Keratinocyte (primary cell): ENCODE measurements around the gene PNPLA7. TPM values are rescaled to one million over a fixed set of nuclear protein-coding genes. Genes with fewer than 3 reads are reported as not detected.

ENCODE experiments used
- DNase-seq: peaks from one replicate; pipeline ENCODE4 v3.0.0-alpha.2; 2011; ENCODE audit warnings: low read depth, missing footprints, low spot score
- FAIRE-seq: peaks from 2 replicates; lab custom pipeline; 2011; peaks lifted over from hg19 to GRCh38; lab: Jason Lieb, UNC
- H2AFZ ChIP-seq: 2 replicates; pipeline ENCODE4 v1.6.0; 2012; ENCODE audit warnings: low read length, control low read depth, inconsistent platforms; ENCODE audit not compliant: control insufficient read depth
- H3K27ac ChIP-seq: 2 replicates; pipeline ENCODE4 v1.5.1; 2011; ENCODE audit warnings: low read length; ENCODE audit not compliant: control insufficient read depth, insufficient read depth
- H3K27me3 ChIP-seq: 3 replicates; pipeline ENCODE4 v1.6.0; 2011; ENCODE audit warnings: low read length; ENCODE audit not compliant: control insufficient read depth, insufficient read depth; ENCODE audit errors: extremely low read depth
- H3K36me3 ChIP-seq, 2 experiments: 2 replicates in 1 of 2; 3 replicates in 1 of 2; pipeline ENCODE4 v1.5.1; 2011; ENCODE audit warnings: low read length in 2 of 2, mild to moderate bottlenecking in 1 of 2; ENCODE audit not compliant: control insufficient read depth in 2 of 2, insufficient read depth in 2 of 2; ENCODE audit errors: extremely low read depth in 1 of 2
- H3K4me1 ChIP-seq: 3 replicates; pipeline ENCODE4 v1.5.1; 2011; ENCODE audit warnings: low read length; ENCODE audit not compliant: control insufficient read depth, insufficient read depth; ENCODE audit errors: extremely low read depth
- H3K4me2 ChIP-seq: 3 replicates; pipeline ENCODE4 v1.6.0; 2011; ENCODE audit warnings: low read depth, low read length; ENCODE audit not compliant: control insufficient read depth, insufficient read depth; ENCODE audit errors: extremely low read depth
- H3K4me3 ChIP-seq, 3 experiments: fragments of 200-600 bp in 1 of 3; sonication (generic) in 1 of 3; 2 replicates in 2 of 3; 3 replicates in 1 of 3; pipeline ENCODE4 v1.5.1; 2011 to 2016; ENCODE audit warnings: low read length in 3 of 3, mild to moderate bottlenecking in 3 of 3, control low read depth in 2 of 3, inconsistent platforms in 1 of 3, low read depth in 1 of 3, mixed read lengths in 1 of 3, mixed run types in 1 of 3, moderate library complexity in 1 of 3; ENCODE audit not compliant: control insufficient read depth in 2 of 3, insufficient read depth in 2 of 3; ENCODE audit errors: extremely low read depth in 1 of 3
- H3K79me2 ChIP-seq: 2 replicates; pipeline ENCODE4 v1.6.0; 2012; ENCODE audit warnings: low read length; ENCODE audit not compliant: control insufficient read depth, insufficient read depth
- H3K9ac ChIP-seq: 3 replicates; pipeline ENCODE4 v1.6.0; 2011; ENCODE audit warnings: low read length; ENCODE audit not compliant: control insufficient read depth, insufficient read depth; ENCODE audit errors: extremely low read depth
- H3K9me1 ChIP-seq: 3 replicates; pipeline ENCODE4 v1.6.0; 2011; ENCODE audit warnings: low read length; ENCODE audit not compliant: control insufficient read depth, insufficient read depth; ENCODE audit errors: extremely low read depth
- H3K9me3 ChIP-seq: 2 replicates; pipeline ENCODE4 v1.5.1; 2012; ENCODE audit warnings: low read depth, low read length; ENCODE audit not compliant: control insufficient read depth
- H4K20me1 ChIP-seq: 3 replicates; pipeline ENCODE4 v1.6.0; 2011; ENCODE audit warnings: low read length; ENCODE audit not compliant: control insufficient read depth, insufficient read depth; ENCODE audit errors: extremely low read depth
- CTCF ChIP-seq, 3 experiments: IDR thresholded peaks in 1 of 3; conservative IDR thresholded peaks in 1 of 3; optimal IDR thresholded peaks in 1 of 3; 2 replicates in 2 of 3; 3 replicates in 1 of 3; pipeline versions ENCODE3 to v1.5.1; 2011; ENCODE audit warnings: low read length in 3 of 3, mild to moderate bottlenecking in 3 of 3, moderate library complexity in 2 of 3, control low read depth in 1 of 3, inconsistent platforms in 1 of 3; ENCODE audit not compliant: insufficient read depth in 2 of 3; ENCODE audit errors: extremely low read depth in 1 of 3
- EZH2 ChIP-seq: IDR thresholded peaks from one replicate; pipeline ENCODE4 v1.6.1; 2012; ENCODE audit warnings: inconsistent platforms, mild to moderate bottlenecking, low read length, moderate library complexity
- dilution Hi-C: fragments of 300-500 bp; cut with MboI; formaldehyde crosslinking; loops from one replicate; pipeline ENCODE4 v1.7.0; 2020; ENCODE audit warnings: low sequenced_read_pairs; ENCODE audit not compliant: extremely low pct_ligation_motif_present
- polyA plus RNA-seq, 5 experiments: library from polyadenylated mRNA; depleted of rRNA in 3 of 5; stranded (reverse) in 3 of 5; stranded (forward) in 1 of 5; unstranded in 1 of 5; fragments of >200 nt; gene quantifications; 1 replicate in 1 of 5; 2 replicates in 3 of 5; 3 replicates in 1 of 5; pipeline versions ENCODE4 v1.2.1 to v1.2.3, GENCODE V29; 2011 to 2012; ENCODE audit warnings: missing spikeins in 2 of 5, low read depth in 1 of 5, low replicate concordance in 1 of 5

Gene PNPLA7
- polyA plus RNA-seq, 1 donor (not counting 4 experiments of a cell fraction or from before 2014, with no cell fraction given) = 0.34 TPM

- Histone ChIP-seq H3K27ac (no peak overlapping the region), H4K20me1 (no peaks in the 10 kb centered on the region), H3K9me1 (no peaks in the 10 kb centered on the region), H3K9me3 (peaks cover 4% of the 10 kb centered on the region), H3K36me3 (no peaks in the 10 kb centered on the region), H3K9ac (no peak overlapping the region), H3K79me2 (no peaks in the 10 kb centered on the region), H3K27me3 (peaks cover 11% of the 10 kb centered on the region), H3K4me2 (no peak overlapping the region), H3K4me3 (no peak overlapping the region), H2AFZ (no peak overlapping the region), H3K4me1 (peaks cover 4% of the 10 kb centered on the region)
- FAIRE-seq (no peak), DNase-seq (no peak)
- TF ChIP-seq CTCF (optimal IDR thresholded peaks at IDR 0.05 in 1 of 3, IDR thresholded peaks at IDR 0.05 in 1 of 3, conservative IDR thresholded peaks at IDR 0.05 in 1 of 3; ENCODE audit: extremely low read depth in 1 of 3, insufficient read depth in 2 of 3, low read length in 3 of 3) (no peak), EZH2 (no peak)
- dilution Hi-C loops = no loop called here
Observed at GRCh38 chr9:137475666-137476065, 74.5 kb downstream of the PNPLA7 start.

- no peak overlapping the region for H3K9ac ChIP-seq
- no peak for FAIRE-seq
- H3K4me2 ChIP-seq = no peak overlapping the region
- H3K27me3 ChIP-seq = peaks cover 5% of the 10 kb centered on the region
- H3K4me3 ChIP-seq = no peak overlapping the region
- H3K4me1 ChIP-seq = no peaks in the 10 kb centered on the region
- H4K20me1 ChIP-seq = no peaks in the 10 kb centered on the region
- no peaks in the 10 kb centered on the region for H3K9me1 ChIP-seq
- H3K79me2 ChIP-seq = no peaks in the 10 kb centered on the region
- dilution Hi-C loops = no loop called here
- no peaks in the 10 kb centered on the region for H3K36me3 ChIP-seq
- no peak for DNase-seq
- no peak for TF ChIP-seq EZH2
- TF ChIP-seq CTCF (optimal IDR thresholded peaks at IDR 0.05 in 1 of 3, IDR thresholded peaks at IDR 0.05 in 1 of 3, conservative IDR thresholded peaks at IDR 0.05 in 1 of 3; ENCODE audit: extremely low read depth in 1 of 3, insufficient read depth in 2 of 3, low read length in 3 of 3) = no peak
- no peak overlapping the region for H2AFZ ChIP-seq
- no peak overlapping the region for H3K27ac ChIP-seq
- peaks cover 4% of the 10 kb centered on the region for H3K9me3 ChIP-seq
Observed at GRCh38 chr9:137474271-137474670, 75.9 kb downstream of the PNPLA7 start.
